NCI-H446 treated with DMSO at 0.1 percent for 48 hours (cell line): ENCODE data around the gene ATP1A4.

ENCODE experiments used
- DNase-seq: peaks from one replicate; lab custom pipeline; 2025; lab: John Stamatoyannopoulos, UW

ATP1A4 gene

GRCh38 chr1:160228431-160228830, 77.0 kb downstream of the ATP1A4 start:
- DNase-seq: no peak

GRCh38 chr1:160232911-160233310, 81.5 kb downstream of the ATP1A4 start:
- DNase-seq: no peak
